A549 (cell line): ENCODE results near the gene SKAP1. TPM values are rescaled to one million over a fixed set of nuclear protein-coding genes. Genes with fewer than 3 reads are reported as not detected.

Experiments used
- ATAC-seq, 2 experiments: fragments of 200-7000 bp in 1 of 2; fragments of >200 bp in 1 of 2; cut with Nextera tagmentation in 1 of 2; cut with Tn5 transposase in 1 of 2; 3 replicates each; pipeline versions ENCODE4 v1.8.0 to v1.9.1; 2018 to 2020; ENCODE audit warnings: mild to moderate bottlenecking in 1 of 2, moderate library complexity in 1 of 2
- CTCF ChIA-PET: fragments of 300-600 bp; sonication (Branson Sonifier 250); formaldehyde crosslinking; extraction: SDS; loops from one replicate; lab custom pipeline; 2021; ENCODE audit warnings: antibody characterized with exemption, inconsistent platforms; lab: Yijun Ruan, JAX
- POLR2A ChIA-PET: fragments of 350-600 bp; formaldehyde crosslinking; extraction: SDS; loops from one replicate; lab custom pipeline; 2021; ENCODE audit warnings: antibody characterized with exemption, inconsistent platforms; lab: Yijun Ruan, JAX
- DNase-seq, 2 experiments: peaks; one replicate each; pipeline versions ENCODE4 v3.0.0 to v3.0.0-alpha.2; 2011 to 2016; ENCODE audit warnings: low read depth in 1 of 2, low spot score in 1 of 2
- FAIRE-seq: peaks from 2 replicates; lab custom pipeline; 2011; peaks lifted over from hg19 to GRCh38; lab: Jason Lieb, UNC
- H3K27ac ChIP-seq, 2 experiments: fragments of >200 bp; sonication (Bioruptor Twin); formaldehyde crosslinking; 3 replicates each; pipeline ENCODE4 v1.5.1; 2016 to 2017
- H3K4me1 ChIP-seq: fragments of >200 bp; sonication (Bioruptor Twin); formaldehyde crosslinking; 3 replicates; pipeline ENCODE4 v1.6.1; 2016
- H3K4me2 ChIP-seq: fragments of >200 bp; sonication (Bioruptor Twin); formaldehyde crosslinking; 3 replicates; pipeline ENCODE4 v1.6.1; 2016
- H3K4me3 ChIP-seq: fragments of >200 bp; sonication (Bioruptor Twin); formaldehyde crosslinking; 3 replicates; pipeline ENCODE4 v1.5.1; 2016
- H3K9me3 ChIP-seq: fragments of >200 bp; sonication (Bioruptor Twin); formaldehyde crosslinking; 3 replicates; pipeline ENCODE4 v1.6.1; 2016
- CBX2 ChIP-seq: fragments of 200-600 bp; sonication (generic); IDR thresholded peaks from 2 replicates; pipeline ENCODE4 v1.6.1; 2016; ENCODE audit warnings: low read depth, mild to moderate bottlenecking, borderline replicate concordance
- CEBPB ChIP-seq, 2 experiments: fragments of >200 bp in 1 of 2; sonication (Bioruptor Twin) in 1 of 2; formaldehyde crosslinking in 1 of 2; IDR thresholded peaks; 2 replicates each; pipeline ENCODE4 v1.6.1; 2012 to 2016
- CHD2 ChIP-seq: fragments of 150-350 bp; IDR thresholded peaks from 2 replicates; pipeline ENCODE4 v1.6.1; 2014; ENCODE audit warnings: low read length; ENCODE audit not compliant: partially characterized antibody
- CTCF ChIP-seq: fragments of >200 bp; sonication (Bioruptor Twin); formaldehyde crosslinking; IDR thresholded peaks from 3 replicates; pipeline ENCODE4 v1.5.1; 2016
- E2F6 ChIP-seq: IDR thresholded peaks from 2 replicates; pipeline ENCODE4 v1.6.1; 2012; ENCODE audit warnings: low read depth, borderline replicate concordance
- EHF ChIP-seq: fragments of 250-450 bp; sonication (Bioruptor Pico); IDR thresholded peaks from 2 replicates; pipeline ENCODE4 v1.5.0; 2020; ENCODE audit warnings: mild to moderate bottlenecking
- EHMT2 ChIP-seq: fragments of 200-600 bp; sonication (generic); IDR thresholded peaks from 2 replicates; pipeline ENCODE4 v1.6.1; 2016; ENCODE audit warnings: antibody characterized with exemption, low read depth, mild to moderate bottlenecking, moderate library complexity
- EP300 ChIP-seq, 2 experiments: fragments of >200 bp; sonication (Bioruptor Twin); formaldehyde crosslinking; IDR thresholded peaks; 2 replicates in 1 of 2; 3 replicates in 1 of 2; pipeline ENCODE4 v1.6.1; 2016 to 2017
- ESRRA ChIP-seq: fragments of 150-350 bp; IDR thresholded peaks from 2 replicates; pipeline ENCODE4 v1.6.1; 2014; ENCODE audit warnings: mild to moderate bottlenecking, low read length, borderline replicate concordance
- FOSL2 ChIP-seq, 2 experiments: fragments of 450-650 bp in 1 of 2; fragments of >200 bp in 1 of 2; sonication (Bioruptor Twin) in 1 of 2; formaldehyde crosslinking; IDR thresholded peaks; 2 replicates each; pipeline versions ENCODE4 v1.5.0 to v1.6.1; 2016 to 2020; ENCODE audit warnings: mild to moderate bottlenecking in 1 of 2, moderate library complexity in 1 of 2
- FOXS1 ChIP-seq: fragments of 250-450 bp; sonication (Bioruptor Pico); IDR thresholded peaks from 2 replicates; pipeline ENCODE4 v1.5.0; 2020; ENCODE audit warnings: mild to moderate bottlenecking, moderate library complexity
- HDAC2 ChIP-seq: fragments of 200-600 bp; sonication (generic); IDR thresholded peaks from 2 replicates; pipeline ENCODE4 v1.6.1; 2016
- HEYL ChIP-seq: fragments of 250-450 bp; sonication (Bioruptor Pico); IDR thresholded peaks from 2 replicates; pipeline ENCODE4 v1.8.0; 2021; ENCODE audit warnings: mild to moderate bottlenecking, moderate library complexity
- JUN ChIP-seq, 2 experiments: fragments of >200 bp; sonication (Bioruptor Twin); formaldehyde crosslinking; IDR thresholded peaks; 2 replicates in 1 of 2; 3 replicates in 1 of 2; pipeline ENCODE4 v1.6.1; 2016 to 2017
- JUNB ChIP-seq: fragments of >200 bp; sonication (Bioruptor Twin); formaldehyde crosslinking; IDR thresholded peaks from 2 replicates; pipeline ENCODE4 v1.6.1; 2016
- MAFK ChIP-seq: fragments of 450-650 bp; IDR thresholded peaks from 2 replicates; pipeline ENCODE4 v1.6.1; 2014; ENCODE audit not compliant: partially characterized antibody
- NR3C1 ChIP-seq: fragments of >200 bp; sonication (Bioruptor Twin); formaldehyde crosslinking; IDR thresholded peaks from 3 replicates; pipeline ENCODE4 v1.6.1; 2017
- PHF8 ChIP-seq: fragments of 200-600 bp; sonication (generic); IDR thresholded peaks from 2 replicates; pipeline ENCODE4 v1.6.1; 2016; ENCODE audit warnings: low read depth, mild to moderate bottlenecking, antibody characterized with exemption, moderate library complexity, borderline replicate concordance
- POLR2AphosphoS2 ChIP-seq: conservative IDR thresholded peaks from 2 replicates; pipeline ENCODE4 v1.6.1; 2012; ENCODE audit warnings: low read length, improper control_type of control experiment, inconsistent platforms
- RNF2 ChIP-seq: fragments of 200-600 bp; sonication (generic); IDR thresholded peaks from 2 replicates; pipeline ENCODE4 v1.6.1; 2016; ENCODE audit warnings: low read depth, mild to moderate bottlenecking, antibody characterized with exemption, moderate library complexity, borderline replicate concordance
- SREBF2 ChIP-seq: fragments of 450-650 bp; IDR thresholded peaks from 2 replicates; pipeline ENCODE4 v1.6.1; 2014; ENCODE audit warnings: mild to moderate bottlenecking, moderate library complexity
- TP53 ChIP-seq: fragments of 250-450 bp; sonication (Bioruptor Pico); IDR thresholded peaks from 2 replicates; pipeline ENCODE4 v1.5.0; 2021; ENCODE audit warnings: mild to moderate bottlenecking, moderate library complexity
- USF2 ChIP-seq: fragments of 450-650 bp; IDR thresholded peaks from 2 replicates; pipeline ENCODE4 v1.6.1; 2014; ENCODE audit warnings: antibody characterized with exemption
- ZSCAN20 ChIP-seq: fragments of 250-450 bp; sonication (Bioruptor Pico); IDR thresholded peaks from 2 replicates; pipeline ENCODE4 v1.8.0; 2022; ENCODE audit warnings: mild to moderate bottlenecking, moderate library complexity
- WGBS: methylation state at CpG from one replicate; pipeline ENCODE4 v1.1.6; 2017; ENCODE audit errors: missing lambda C conversion rate; 5-methylcytosine and 5-hydroxymethylcytosine counted together
- polyA plus RNA-seq, 4 experiments: library from polyadenylated mRNA; depleted of rRNA in 3 of 4; stranded (reverse); fragments of >200 nt; fragmentation: RNase III in 1 of 4; extraction: RNeasy Plus Mini Kit Qiagen cat#74134 plus additional on column Dnase treatment in 1 of 4; gene quantifications; 2 replicates in 3 of 4; 3 replicates in 1 of 4; pipeline ENCODE4 v1.2.3, GENCODE V29; 2011 to 2017
- TF ChIP-seq, protein P1 (sequence below): IDR thresholded peaks from 2 replicates; pipeline ENCODE4 v1.6.1; 2012
- TF ChIP-seq, protein P2 (sequence below): IDR thresholded peaks from 2 replicates; pipeline ENCODE4 v1.6.1; 2012

The SKAP1 gene
- polyA plus RNA-seq, 2 of the 4 experiments (the other 2 are of a cell fraction) = 0.14 to 0.78 TPM

- Histone ChIP-seq H3K27ac (no peak overlapping the region), H3K4me1 (no peaks in the 10 kb centered on the region), H3K4me3 (no peak overlapping the region), H3K9me3 (no peaks in the 10 kb centered on the region), H3K4me2 (no peak overlapping the region)
- no peak for FAIRE-seq
- POLR2A ChIA-PET = no interaction called here
- DNase-seq = no peak
- WGBS = 51% methylated on average over 6 of the region's 6 CpGs
- TF ChIP-seq CHD2 (no peak), SREBF2 (no peak), HEYL (CRISPR knock-in tag) (no peak), JUNB (no peak), ZSCAN20 (CRISPR knock-in tag) (no peak), TP53 (no peak), HDAC2 (no peak), CBX2 (no peak), EP300 (IDR thresholded peaks at IDR 0.05) (no peak), EHMT2 (no peak), FOXS1 (CRISPR knock-in tag) (no peak), CTCF (no peak), NR3C1 (no peak), PHF8 (no peak), MAFK (no peak), CEBPB (IDR thresholded peaks at IDR 0.05) (no peak)
- TF ChIP-seq, protein P1, sequence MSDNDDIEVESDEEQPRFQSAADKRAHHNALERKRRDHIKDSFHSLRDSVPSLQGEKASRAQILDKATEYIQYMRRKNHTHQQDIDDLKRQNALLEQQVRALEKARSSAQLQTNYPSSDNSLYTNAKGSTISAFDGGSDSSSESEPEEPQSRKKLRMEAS = no peak
- CTCF ChIA-PET = interaction anchor here (0.8 to 7.4 kb wide), 7 partner anchors 10 to 118 kb away, joined by 3 to 52 read pairs (median 4); no protein-coding TSS in a partner anchor
- peak in 1 of 2 experiments; percentile 37; a peak in 3 of 6 replicates for ATAC-seq
These were observed 286.4 kb downstream of the SKAP1 start for GRCh38 chr17:48143629-48144028.

DNA sequence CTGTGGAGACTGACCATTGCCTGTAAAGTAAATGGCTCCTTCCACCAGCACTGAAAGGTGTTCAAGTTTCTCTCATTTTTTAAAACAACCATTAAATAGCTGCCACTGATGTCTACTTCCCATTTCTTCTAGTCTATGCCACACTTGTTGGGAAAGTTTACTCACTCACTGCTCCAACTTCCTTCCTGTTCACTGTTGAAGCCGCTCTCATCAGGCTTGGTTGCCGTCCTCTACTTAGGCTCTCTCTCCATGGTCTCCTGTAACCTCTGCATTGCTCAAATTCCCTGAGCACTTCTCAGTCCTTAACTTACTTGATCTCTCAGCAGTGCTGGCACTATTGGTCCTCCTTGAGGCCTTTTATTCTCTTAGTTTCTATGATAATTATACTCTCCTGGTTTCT lies 290.1 kb downstream of the SKAP1 start:
- no peak overlapping the region for H3K4me3 ChIP-seq
- WGBS = 92% methylated on average over 2 of the region's 2 CpGs
- no peak overlapping the region for H3K27ac ChIP-seq
- ATAC-seq (no peak), DNase-seq (no peak), FAIRE-seq (no peak)
- ChIA-PET CTCF (interaction anchor here (0.6 to 6.8 kb wide), 7 partner anchors 8 to 380 kb away, joined by 3 to 46 read pairs (median 7); no protein-coding TSS in a partner anchor), POLR2A (no interaction called here)
- TF ChIP-seq ESRRA = no peak
- no peak for TF ChIP-seq FOXS1 (CRISPR knock-in tag)
- no peak for TF ChIP-seq HEYL (CRISPR knock-in tag)
- no peak for TF ChIP-seq E2F6
- TF ChIP-seq JUNB = no peak
- no peaks in the 10 kb centered on the region for H3K4me1 ChIP-seq
- no peak overlapping the region for H3K4me2 ChIP-seq
- H3K9me3 ChIP-seq = no peaks in the 10 kb centered on the region

GRCh38 chr17:48137656-48138055 lies 292.4 kb downstream of the SKAP1 start:
- CTCF ChIA-PET = interaction anchor here (1.0 to 6.8 kb wide), 5 partner anchors 57 to 741 kb away, joined by 3 to 46 read pairs (median 4); no protein-coding TSS in a partner anchor
- TF ChIP-seq NR3C1 = no peak
- no peak for TF ChIP-seq EP300 (IDR thresholded peaks at IDR 0.05)
- TF ChIP-seq USF2 = no peak
- no peak for TF ChIP-seq CTCF
- TF ChIP-seq, protein P2, sequence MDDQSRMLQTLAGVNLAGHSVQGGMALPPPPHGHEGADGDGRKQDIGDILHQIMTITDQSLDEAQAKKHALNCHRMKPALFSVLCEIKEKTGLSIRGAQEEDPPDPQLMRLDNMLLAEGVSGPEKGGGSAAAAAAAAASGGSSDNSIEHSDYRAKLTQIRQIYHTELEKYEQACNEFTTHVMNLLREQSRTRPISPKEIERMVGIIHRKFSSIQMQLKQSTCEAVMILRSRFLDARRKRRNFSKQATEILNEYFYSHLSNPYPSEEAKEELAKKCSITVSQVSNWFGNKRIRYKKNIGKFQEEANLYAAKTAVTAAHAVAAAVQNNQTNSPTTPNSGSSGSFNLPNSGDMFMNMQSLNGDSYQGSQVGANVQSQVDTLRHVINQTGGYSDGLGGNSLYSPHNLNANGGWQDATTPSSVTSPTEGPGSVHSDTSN = no peak
- no peak for TF ChIP-seq RNF2
- TF ChIP-seq EHF (CRISPR knock-in tag) = no peak
- TF ChIP-seq HEYL (CRISPR knock-in tag) = no peak
- no peak for TF ChIP-seq JUN (IDR thresholded peaks at IDR 0.05)
- no peak for TF ChIP-seq CBX2
- no peak for TF ChIP-seq POLR2AphosphoS2
- no peak for TF ChIP-seq FOSL2 (IDR thresholded peaks at IDR 0.05)
- no peak for TF ChIP-seq FOSL2 (CRISPR knock-in tag; IDR thresholded peaks at IDR 0.05)

More at GRCh38 chr17:48137656-48138055, 292.4 kb downstream of the SKAP1 start:
- Histone ChIP-seq H3K27ac (no peak overlapping the region), H3K4me2 (no peak overlapping the region), H3K9me3 (no peaks in the 10 kb centered on the region), H3K4me3 (no peak overlapping the region), H3K4me1 (no peaks in the 10 kb centered on the region)
- ATAC-seq (no peak), FAIRE-seq (peak; percentile 67), DNase-seq (no peak)
- POLR2A ChIA-PET = no interaction called here
- WGBS = 84% methylated on average over 1 of the region's 1 CpG
